K562 (cell line): ENCODE results near the gene FOXP4. TPM values are rescaled to one million over a fixed set of nuclear protein-coding genes. Genes with fewer than 3 reads are reported as not detected.

Experiments used
- ATAC-seq: fragments of 200-7000 bp; cut with Tn5 transposase; 3 replicates; pipeline ENCODE4 v1.9.1; 2020; ENCODE audit warnings: moderate library complexity
- BruUV-seq: library from RNA; stranded (reverse); fragments of 400-500 nt; replicated peaks from 2 replicates; lab custom pipeline; 2021; lab: Mats Ljungman, UMichigan
- CTCF ChIA-PET: fragments of 300-600 bp; formaldehyde crosslinking; extraction: SDS; loops from one replicate; lab custom pipeline; 2021; ENCODE audit warnings: low intra/inter-chr PET ratio; lab: Yijun Ruan, JAX
- POLR2A ChIA-PET: fragments of 300-600, 350-650 bp; sonication (Branson Sonifier 250); formaldehyde crosslinking; extraction: SDS; loops from one replicate; lab custom pipeline; 2021; ENCODE audit warnings: antibody characterized with exemption, inconsistent platforms; lab: Yijun Ruan, JAX
- DNase-seq, 4 experiments: peaks; one replicate each; pipeline versions ENCODE4 v3.0.0 to v3.0.0-alpha.2; 2011 to 2018; ENCODE audit warnings: low spot score in 3 of 4, mixed read lengths in 3 of 4; ENCODE audit errors: extremely low read depth in 1 of 4
- FAIRE-seq: peaks from 2 replicates; lab custom pipeline; 2011; peaks lifted over from hg19 to GRCh38; lab: Jason Lieb, UNC
- H2AFZ ChIP-seq: 2 replicates; pipeline ENCODE4 v1.6.0; 2011; ENCODE audit warnings: low read depth, low read length, control low read depth, inconsistent platforms
- H3K27ac ChIP-seq: fragments of 200-600 bp; 3 replicates; pipeline ENCODE4 v1.8.0; 2011; ENCODE audit warnings: low read depth, mild to moderate bottlenecking, control low read depth, inconsistent platforms, low read length, moderate library complexity, mixed read lengths; ENCODE audit errors: extremely low read depth
- H3K27me3 ChIP-seq, 2 experiments: fragments of 300-600 bp in 1 of 2; 2 replicates in 1 of 2; 3 replicates in 1 of 2; pipeline versions ENCODE4 v1.6.0 to v1.8.0; 2011; ENCODE audit warnings: inconsistent platforms in 2 of 2, low read length in 2 of 2, mild to moderate bottlenecking in 1 of 2, mixed read lengths in 1 of 2, moderate library complexity in 1 of 2; ENCODE audit not compliant: control insufficient read depth in 2 of 2, insufficient read depth in 2 of 2
- H3K36me3 ChIP-seq: fragments of 300-600 bp; 3 replicates; pipeline ENCODE4 v1.8.0; 2011; ENCODE audit warnings: mild to moderate bottlenecking, low read length, inconsistent platforms; ENCODE audit not compliant: control insufficient read depth, insufficient read depth
- H3K4me1 ChIP-seq, 2 experiments: fragments of 200-600 bp in 1 of 2; replicated peaks in 1 of 2; 2 replicates in 1 of 2; 3 replicates in 1 of 2; pipeline versions ENCODE4 v1.5.1 to v1.8.0; 2011; ENCODE audit warnings: inconsistent platforms in 2 of 2, low read length in 2 of 2, mild to moderate bottlenecking in 1 of 2, mixed read lengths in 1 of 2, moderate library complexity in 1 of 2; ENCODE audit not compliant: control insufficient read depth in 2 of 2, insufficient read depth in 2 of 2
- H3K4me2 ChIP-seq: 2 replicates; pipeline ENCODE4 v1.6.1; 2011; ENCODE audit warnings: low read length, control low read depth, inconsistent platforms, mixed read lengths; ENCODE audit not compliant: insufficient read depth
- H3K4me3 ChIP-seq: fragments of 200-600 bp; sonication (generic), shearing (Covaris generic); 2 replicates; pipeline ENCODE4 v1.5.1; 2016; ENCODE audit warnings: control low read depth, inconsistent platforms
- H3K79me2 ChIP-seq: fragments of 200-600 bp; 3 replicates; pipeline ENCODE4 v1.8.0; 2011; ENCODE audit warnings: low read length, inconsistent platforms; ENCODE audit not compliant: control insufficient read depth, insufficient read depth
- H3K9ac ChIP-seq, 2 experiments: 2 replicates each; pipeline versions ENCODE4 v1.6.0 to v1.6.1; 2011; ENCODE audit warnings: low read depth in 2 of 2, low read length in 2 of 2, control low read depth in 1 of 2, inconsistent platforms in 1 of 2, mild to moderate bottlenecking in 1 of 2, mixed read lengths in 1 of 2; ENCODE audit not compliant: insufficient read depth in 1 of 2
- H3K9me1 ChIP-seq: one replicate; pipeline ENCODE4 v1.6.0; 2011; ENCODE audit warnings: inconsistent platforms, mild to moderate bottlenecking, low read length, moderate library complexity; ENCODE audit not compliant: control insufficient read depth, insufficient read depth
- H3K9me3 ChIP-seq: replicated peaks from 2 replicates; pipeline ENCODE4 v1.5.1; 2011; ENCODE audit warnings: low read depth, low read length, inconsistent platforms; ENCODE audit not compliant: control insufficient read depth, insufficient read depth
- H4K20me1 ChIP-seq: replicated peaks from 2 replicates; pipeline ENCODE4 v1.6.1; 2011; ENCODE audit warnings: low read length, inconsistent platforms, mixed read lengths; ENCODE audit not compliant: control insufficient read depth, insufficient read depth
- ARHGAP35 ChIP-seq: fragments of 450-650 bp; IDR thresholded peaks from 2 replicates; pipeline ENCODE4 v1.6.1; 2018; ENCODE audit not compliant: partially characterized antibody
- CHD1 ChIP-seq: fragments of 200-600 bp; sonication (generic); IDR thresholded peaks from one replicate; pipeline ENCODE4 v1.6.1; 2012; ENCODE audit warnings: mild to moderate bottlenecking, moderate library complexity, low read length, inconsistent platforms
- E2F6 ChIP-seq, 2 experiments: IDR thresholded peaks; 2 replicates each; pipeline ENCODE4 v1.6.1; 2011; ENCODE audit warnings: borderline replicate concordance in 1 of 2, control low read depth in 1 of 2, low read depth in 1 of 2, low read length in 1 of 2, mild to moderate bottlenecking in 1 of 2, mixed read lengths in 1 of 2, moderate library complexity in 1 of 2; ENCODE audit not compliant: insufficient read depth in 1 of 2, insufficient read length in 1 of 2, poor library complexity in 1 of 2, severe bottlenecking in 1 of 2; ENCODE audit errors: extremely low read depth in 1 of 2
- ELF2 ChIP-seq: fragments of 250-450 bp; sonication (Bioruptor Pico); IDR thresholded peaks from 2 replicates; pipeline ENCODE4 v1.5.0; 2021; ENCODE audit warnings: mild to moderate bottlenecking
- FOXA1 ChIP-seq: fragments of 450-650 bp; IDR thresholded peaks from 2 replicates; pipeline ENCODE4 v1.6.1; 2016; ENCODE audit warnings: mild to moderate bottlenecking, borderline replicate concordance
- HMGXB4 ChIP-seq: sonication (generic); formaldehyde crosslinking; IDR thresholded peaks from 2 replicates; pipeline ENCODE4 v1.8.1; 2023; ENCODE audit warnings: mild to moderate bottlenecking, missing genetic modification reagents
- MAZ ChIP-seq, 2 experiments: fragments of 450-650 bp in 1 of 2; sonication (generic) in 1 of 2; formaldehyde crosslinking; IDR thresholded peaks in 1 of 2; conservative IDR thresholded peaks in 1 of 2; 2 replicates each; pipeline versions ENCODE4 v1.4.0 to v1.5.0; 2020; ENCODE audit warnings: mild to moderate bottlenecking in 1 of 2, missing genetic modification reagents in 1 of 2
- SAP30 ChIP-seq: fragments of 200-600 bp; sonication (generic); IDR thresholded peaks from 2 replicates; pipeline ENCODE4 v1.6.1; 2012; ENCODE audit warnings: borderline replicate concordance, low read depth, mild to moderate bottlenecking, moderate library complexity, low read length, control low read depth, inconsistent platforms; ENCODE audit not compliant: insufficient read depth, poor library complexity, severe bottlenecking
- SPI1 ChIP-seq: IDR thresholded peaks from 2 replicates; pipeline ENCODE4 v1.6.1; 2011; ENCODE audit warnings: low read depth, low read length, control low read depth, borderline replicate concordance
- TAF1 ChIP-seq: IDR thresholded peaks from 2 replicates; pipeline ENCODE4 v1.6.1; 2011; ENCODE audit warnings: mild to moderate bottlenecking, low read length, moderate library complexity; ENCODE audit not compliant: insufficient read depth, control insufficient read depth, severe bottlenecking; ENCODE audit errors: extremely low read depth
- ZBTB7A ChIP-seq: IDR thresholded peaks from 2 replicates; pipeline ENCODE4 v1.6.1; 2011; ENCODE audit warnings: low read depth, mild to moderate bottlenecking, low read length, moderate library complexity, borderline replicate concordance; ENCODE audit not compliant: control insufficient read depth
- ZFX ChIP-seq: sonication (generic); formaldehyde crosslinking; IDR thresholded peaks from 2 replicates; pipeline ENCODE4 v1.8.0; 2022; ENCODE audit warnings: mild to moderate bottlenecking, missing genetic modification reagents, moderate library complexity
- ZNF174 ChIP-seq: fragments of 250-450 bp; sonication (Bioruptor Pico); IDR thresholded peaks from 2 replicates; pipeline ENCODE4 v1.4.0; 2020; ENCODE audit warnings: mild to moderate bottlenecking
- whole genome bisulfite sequencing: fragments of 100-300 bp; shearing (Covaris generic); methylation state at CpG from one replicate; pipeline ENCODE4 v1.1.6; 2016; ENCODE audit warnings: low coverage, mixed read lengths; ENCODE audit not compliant: insufficient coverage; ENCODE audit errors: missing lambda C conversion rate; 5-methylcytosine and 5-hydroxymethylcytosine counted together
- in situ Hi-C: fragments of 300-500 bp; cut with MboI; formaldehyde crosslinking; loops from 4 replicates; pipeline ENCODE4 v1.15.0; 2018; ENCODE audit warnings: inconsistent platforms, mixed read lengths
- intact Hi-C: fragments of 100-400 bp; cut with micrococcal nuclease; formaldehyde crosslinking; loops from 2 replicates; pipeline ENCODE4 v1.14.2; 2022
- polyA plus RNA-seq, 8 experiments: library from polyadenylated mRNA; depleted of rRNA in 4 of 8; stranded (reverse) in 5 of 8; unstranded in 3 of 8; fragments of >200 nt; fragmentation: Nextera tagmentation in 2 of 8; fragmentation: Illumina TruSeq in 1 of 8; extraction: Ambion mirVana in 2 of 8; extraction: Trizol in 1 of 8; gene quantifications; 2 replicates each; pipeline versions ENCODE4 v1.2.1 to v1.2.3, GENCODE V29; 2011 to 2014; ENCODE audit warnings: inconsistent platforms in 1 of 8, missing spikeins in 1 of 8
- total RNA-seq, 7 experiments: library from RNA; depleted of rRNA in 6 of 7; stranded (reverse); fragments of >200 nt in 6 of 7; fragmentation: Illumina TruSeq in 2 of 7; extraction: Trizol in 2 of 7; gene quantifications; 2 replicates each; pipeline versions ENCODE4 v1.2.1 to v1.2.3, GENCODE V29; 2011 to 2021; ENCODE audit warnings: low replicate concordance in 1 of 7
- TF ChIP-seq, protein P1 (sequence below): fragments of 250-450 bp; sonication (Bioruptor Pico); IDR thresholded peaks from 2 replicates; pipeline ENCODE4 v1.8.0; 2022; ENCODE audit warnings: inconsistent platforms

FOXP4 gene
- total and polyA plus RNA-seq, 9 of the 15 experiments (the other 6 are each of a cell fraction or from before 2014, with no cell fraction given) = 0.11 to 29.4 (median 2.3) TPM

DNA sequence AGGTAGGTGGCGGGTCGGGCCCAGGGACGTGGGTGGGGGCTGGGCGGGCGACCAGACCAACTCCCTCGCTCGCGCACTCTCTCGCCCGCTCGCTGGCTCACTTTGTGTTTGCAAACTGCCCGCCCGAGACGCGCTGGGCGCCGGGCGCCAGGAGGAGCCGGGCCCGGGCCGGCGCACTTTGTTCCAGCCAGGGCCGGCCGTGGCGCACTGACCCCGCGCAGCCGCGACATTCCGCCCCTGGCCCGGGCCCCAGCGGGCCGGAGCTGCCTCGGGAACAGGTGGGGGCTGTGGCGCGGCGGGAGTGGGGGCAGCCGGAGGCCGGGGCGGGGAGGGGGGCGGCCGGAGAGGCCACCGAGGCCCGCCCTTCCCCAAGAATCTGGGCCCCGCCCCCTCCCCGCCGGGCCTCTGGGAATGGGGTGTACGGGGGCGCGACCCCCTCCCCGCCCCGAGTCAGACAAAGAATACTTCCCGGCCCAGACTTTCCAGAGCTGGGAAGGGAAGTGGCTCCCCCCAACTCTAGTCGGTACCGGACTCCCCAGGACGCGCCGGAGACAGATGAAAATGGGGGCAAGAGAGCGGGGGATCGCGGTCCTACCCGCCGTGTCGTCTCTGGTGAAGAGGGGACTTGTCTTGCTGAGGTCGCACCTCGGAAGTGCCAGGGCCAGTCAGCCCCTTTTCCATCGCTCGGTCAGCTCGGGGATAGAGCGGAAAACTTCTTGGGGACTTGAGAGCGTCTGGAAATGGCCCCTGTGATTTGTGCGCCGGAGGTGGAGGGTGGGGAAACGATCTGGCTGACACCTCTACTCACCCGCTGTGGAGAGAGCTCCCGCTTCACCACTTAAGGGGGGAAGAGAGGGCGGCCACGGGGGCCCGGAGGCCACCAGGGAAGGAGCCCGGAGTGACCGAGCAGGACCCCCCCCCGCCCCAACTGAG is 951 bp downstream of the FOXP4 start:
- Histone ChIP-seq H3K36me3 (peaks cover 17% of the 10 kb centered on the region; the same call in 2 of the 3 replicates), H3K9me3 (no peaks in the 10 kb centered on the region), H3K27ac (peak overlapping the region; percentile 50; the same call in 1 of the 3 replicates), H3K9ac (peak overlapping the region; percentile 9 to 97), H3K79me2 (peaks cover 29% of the 10 kb centered on the region), H4K20me1 (peaks cover 8% of the 10 kb centered on the region; the same call in 1 of the 2 replicates), H3K4me3 (peak overlapping the region; percentile 68), H3K9me1 (no peaks in the 10 kb centered on the region), H2AFZ (peak overlapping the region; percentile 57; the same call in 1 of the 2 replicates), H3K4me1 (peaks cover 19 to 42% of the 10 kb centered on the region in 2 experiments), H3K27me3 (no peaks in the 10 kb centered on the region), H3K4me2 (peak overlapping the region; percentile 74)
- ChIA-PET CTCF (no interaction called here), POLR2A (interaction anchor here (0.8 to 1.1 kb wide), 3 partner anchors 17 to 29 kb away, joined by 3 to 4 read pairs (median 3); no protein-coding TSS in a partner anchor)
- in situ Hi-C loops (no loop called here), intact Hi-C loops (loop anchor here (1.0 kb wide), 1 partner anchor 31 kb away; no protein-coding TSS in a partner anchor)
- no TSS peak for BruUV-seq
- DNase-seq (peak; percentile 60 to 81 (median 71)), ATAC-seq (peak; percentile 60), FAIRE-seq (peak; percentile 15)
- WGBS = 9% methylated on average over 57 of the region's 82 CpGs
- TF ChIP-seq ELF2 = no peak
- TF ChIP-seq CHD1 = peak; percentile 42
- TF ChIP-seq, protein P1, sequence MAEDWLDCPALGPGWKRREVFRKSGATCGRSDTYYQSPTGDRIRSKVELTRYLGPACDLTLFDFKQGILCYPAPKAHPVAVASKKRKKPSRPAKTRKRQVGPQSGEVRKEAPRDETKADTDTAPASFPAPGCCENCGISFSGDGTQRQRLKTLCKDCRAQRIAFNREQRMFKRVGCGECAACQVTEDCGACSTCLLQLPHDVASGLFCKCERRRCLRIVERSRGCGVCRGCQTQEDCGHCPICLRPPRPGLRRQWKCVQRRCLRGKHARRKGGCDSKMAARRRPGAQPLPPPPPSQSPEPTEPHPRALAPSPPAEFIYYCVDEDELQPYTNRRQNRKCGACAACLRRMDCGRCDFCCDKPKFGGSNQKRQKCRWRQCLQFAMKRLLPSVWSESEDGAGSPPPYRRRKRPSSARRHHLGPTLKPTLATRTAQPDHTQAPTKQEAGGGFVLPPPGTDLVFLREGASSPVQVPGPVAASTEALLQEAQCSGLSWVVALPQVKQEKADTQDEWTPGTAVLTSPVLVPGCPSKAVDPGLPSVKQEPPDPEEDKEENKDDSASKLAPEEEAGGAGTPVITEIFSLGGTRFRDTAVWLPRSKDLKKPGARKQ (CRISPR knock-in tag) = no peak
- 0 out of 2 replicates have a peak, but pooled peaks have one; percentile 33 for TF ChIP-seq HMGXB4 (CRISPR knock-in tag)
- peak; percentile 60 for TF ChIP-seq ZFX (CRISPR knock-in tag)
- no peak for TF ChIP-seq ARHGAP35
- TF ChIP-seq FOXA1 = no peak
- TF ChIP-seq SPI1 = 0 out of 2 replicates have a peak, but pooled peaks have one; percentile 13
- TF ChIP-seq E2F6 (IDR thresholded peaks at IDR 0.05; ENCODE audit: borderline replicate concordance in 1 of 2, extremely low read depth in 1 of 2, insufficient read depth in 1 of 2, insufficient read length in 1 of 2, low read depth in 1 of 2, low read length in 1 of 2, poor library complexity in 1 of 2, severe bottlenecking in 1 of 2) = peak in 1 of 2 experiments; percentile 35
- TF ChIP-seq TAF1 = peak; percentile 17
- peak; percentile 41; the same call in 1 of the 2 replicates for TF ChIP-seq ZBTB7A
- peak; percentile 7 to 42; a peak in 2 of 4 replicates for TF ChIP-seq MAZ (CRISPR knock-in tag; conservative IDR thresholded peaks at IDR 0.05 in 1 of 2, IDR thresholded peaks at IDR 0.05 in 1 of 2)
- no peak for TF ChIP-seq ZNF174 (CRISPR knock-in tag)
- peak; percentile 40 for TF ChIP-seq SAP30
